Smooth muscle cell (in vitro differentiated cells): ENCODE data around the gene C1orf232. TPM values are rescaled to one million over a fixed set of nuclear protein-coding genes. Genes with fewer than 3 reads are reported as not detected.

Source experiments
- DNase-seq: peaks from one replicate; lab custom pipeline; 2025; ENCODE audit not compliant: unreplicated experiment; lab: John Stamatoyannopoulos, UW
- H2AFZ ChIP-seq: fragments of 200-600 bp; sonication (generic); 2 replicates; pipeline ENCODE4 v1.6.0; 2016; ENCODE audit warnings: antibody characterized with exemption, low read depth, mild to moderate bottlenecking
- H3F3A ChIP-seq: fragments of 200-600 bp; sonication (generic); 2 replicates; pipeline ENCODE4 v1.6.0; 2017; ENCODE audit warnings: antibody characterized with exemption, low read depth
- H3K27ac ChIP-seq: fragments of 200-600 bp; sonication (generic); 2 replicates; pipeline ENCODE4 v1.5.1; 2016; ENCODE audit warnings: low read depth, mild to moderate bottlenecking
- H3K27me3 ChIP-seq: fragments of 200-600 bp; sonication (generic); 2 replicates; pipeline ENCODE4 v1.6.1; 2016; ENCODE audit warnings: low read depth, mild to moderate bottlenecking
- H3K36me3 ChIP-seq: fragments of 200-600 bp; sonication (generic); 2 replicates; pipeline ENCODE4 v1.5.1; 2016; ENCODE audit warnings: low read depth
- H3K4me1 ChIP-seq: fragments of 200-600 bp; sonication (generic); 2 replicates; pipeline ENCODE4 v1.5.1; 2016; ENCODE audit warnings: low read depth
- H3K4me2 ChIP-seq: fragments of 200-600 bp; sonication (generic); 2 replicates; pipeline ENCODE4 v1.6.0; 2016; ENCODE audit warnings: mild to moderate bottlenecking
- H3K4me3 ChIP-seq: fragments of 200-600 bp; sonication (generic); 2 replicates; pipeline ENCODE4 v1.5.1; 2016; ENCODE audit warnings: mild to moderate bottlenecking
- H3K79me2 ChIP-seq: fragments of 200-600 bp; sonication (generic); 2 replicates; pipeline ENCODE4 v1.6.0; 2016; ENCODE audit warnings: low read depth, mild to moderate bottlenecking
- H3K9ac ChIP-seq: fragments of 200-600 bp; sonication (generic); 2 replicates; pipeline ENCODE4 v1.6.0; 2016; ENCODE audit warnings: low read depth
- H3K9me3 ChIP-seq: fragments of 200-600 bp; sonication (generic); replicated peaks from 2 replicates; pipeline ENCODE4 v1.5.1; 2016; ENCODE audit warnings: low read depth
- H4K20me1 ChIP-seq: fragments of 200-600 bp; sonication (generic); 2 replicates; pipeline ENCODE4 v1.6.0; 2016; ENCODE audit warnings: low read depth
- CTCF ChIP-seq: fragments of 200-600 bp; sonication (generic); IDR thresholded peaks from 2 replicates; pipeline ENCODE4 v1.5.1; 2017; ENCODE audit warnings: borderline replicate concordance, mild to moderate bottlenecking, antibody characterized with exemption; ENCODE audit not compliant: insufficient read depth, poor library complexity, severe bottlenecking
- WGBS: methylation state at CpG from one replicate; pipeline ENCODE4 v1.1.7; 2016; ENCODE audit warnings: low lambda C conversion rate; 5-methylcytosine and 5-hydroxymethylcytosine counted together
- polyA plus RNA-seq: library from polyadenylated mRNA; unstranded; fragments of >200 nt; fragmentation: Nextera tagmentation; extraction: Ambion mirVana; gene quantifications from 2 replicates; pipeline ENCODE4 v1.2.1, GENCODE V29; 2016
- total RNA-seq: library from RNA; depleted of rRNA; stranded (reverse); fragments of >200 nt; gene quantifications from 2 replicates; pipeline ENCODE4 v1.2.3, GENCODE V29; 2014

C1orf232 gene
- total and polyA plus RNA-seq, 2 experiments from 2014 or later: not detected

- H2AFZ ChIP-seq: no peak overlapping the region
- no peak overlapping the region for H3K4me2 ChIP-seq
Observed at GRCh38 chr1:26159743-26160039, 9.1 kb downstream of the C1orf232 start.

GRCh38 chr1:26158908-26159742 lies 9.6 kb downstream of the C1orf232 start, which contains the start of gene FAM110D:
FAM110D (plus strand) TSS chr1:26159079; CDS start chr1:26161292, 2,213 bp downstream.
- no peak within 1 kb of the TSS for H3K27ac ChIP-seq
- H3K4me2 ChIP-seq: no peak within 1 kb of the TSS
- no peak within 1 kb of the TSS for H2AFZ ChIP-seq
- peaks cover 31% of the 10 kb centered on the region for H3K4me1 ChIP-seq
- no peak within 1 kb of the TSS for H3K9ac ChIP-seq
- no peaks in the 10 kb centered on the region for H4K20me1 ChIP-seq
- 33% methylated on average over 6 of the region's 6 CpGs for WGBS
- H3K79me2 ChIP-seq: no peaks in the 10 kb centered on the region
- H3K9me3 ChIP-seq: no peaks in the 10 kb centered on the region
- H3K36me3 ChIP-seq: no peaks in the 10 kb centered on the region
- no peak within 1 kb of the TSS for H3K4me3 ChIP-seq
- H3F3A ChIP-seq: no peaks in the 10 kb centered on the region
- no peak for DNase-seq
- TF ChIP-seq CTCF: no peak
- peaks cover 12% of the 10 kb centered on the region for H3K27me3 ChIP-seq

More at GRCh38 chr1:26159743-26160039, 9.1 kb downstream of the C1orf232 start:
- Histone ChIP-seq H3K9me3 (no peaks in the 10 kb centered on the region), H3K4me3 (no peak overlapping the region), H3K79me2 (no peaks in the 10 kb centered on the region), H4K20me1 (no peaks in the 10 kb centered on the region), H3K9ac (no peak overlapping the region), H3K36me3 (no peaks in the 10 kb centered on the region), H3K4me1 (peaks cover 26% of the 10 kb centered on the region), H3F3A (no peaks in the 10 kb centered on the region), H3K27me3 (peaks cover 12% of the 10 kb centered on the region), H3K27ac (no peak overlapping the region)
- 70% methylated on average over 4 of the region's 4 CpGs for WGBS
- DNase-seq: no peak
- TF ChIP-seq CTCF: no peak

GRCh38 chr1:26158271-26158907 lies 10.4 kb downstream of the C1orf232 start:
- H3F3A ChIP-seq: no peaks in the 10 kb centered on the region
- H2AFZ ChIP-seq: no peak overlapping the region
- H3K9ac ChIP-seq: no peak overlapping the region
- H3K4me2 ChIP-seq: no peak overlapping the region
- no peak overlapping the region for H3K27ac ChIP-seq
- no peak overlapping the region for H3K4me3 ChIP-seq
- no peaks in the 10 kb centered on the region for H4K20me1 ChIP-seq
- peaks cover 15% of the 10 kb centered on the region for H3K27me3 ChIP-seq
- H3K79me2 ChIP-seq: no peaks in the 10 kb centered on the region
- peaks cover 33% of the 10 kb centered on the region for H3K4me1 ChIP-seq
- TF ChIP-seq CTCF: no peak
- no peak for DNase-seq
- WGBS: 74% methylated on average over 5 of the region's 5 CpGs
- H3K9me3 ChIP-seq: no peaks in the 10 kb centered on the region
- no peaks in the 10 kb centered on the region for H3K36me3 ChIP-seq
